H9 (cell line): ENCODE data around the gene SNAP25. TPM values are rescaled to one million over a fixed set of nuclear protein-coding genes. Genes with fewer than 3 reads are reported as not detected.

Experiments
- DNase-seq: peaks from one replicate; pipeline ENCODE4 v3.0.0-alpha.2; 2017
- H2AFZ ChIP-seq: one replicate; pipeline ENCODE4 v1.6.1; 2013; ENCODE audit warnings: mild to moderate bottlenecking, low read length, control low read depth, moderate library complexity
- H2AK5ac ChIP-seq: 2 replicates; pipeline ENCODE4 v1.6.1; 2013; ENCODE audit warnings: low read length, control low read depth, mixed read lengths; ENCODE audit not compliant: insufficient read length
- H2BK120ac ChIP-seq: one replicate; pipeline ENCODE4 v1.6.1; 2013; ENCODE audit warnings: low read depth, mild to moderate bottlenecking, low read length, control low read depth, inconsistent platforms; ENCODE audit not compliant: poor library complexity, severe bottlenecking
- H2BK12ac ChIP-seq: 2 replicates; pipeline ENCODE4 v1.6.1; 2013; ENCODE audit warnings: low read length, control low read depth, mixed read lengths, low read depth; ENCODE audit not compliant: insufficient read length
- H2BK15ac ChIP-seq: 2 replicates; pipeline ENCODE4 v1.6.1; 2013; ENCODE audit warnings: low read depth, low read length, control low read depth
- H2BK20ac ChIP-seq: one replicate; pipeline ENCODE4 v1.6.1; 2013; ENCODE audit warnings: low read depth, mild to moderate bottlenecking, low read length, control low read depth, inconsistent platforms; ENCODE audit not compliant: poor library complexity, severe bottlenecking
- H2BK5ac ChIP-seq: 2 replicates; pipeline ENCODE4 v1.6.1; 2013; ENCODE audit warnings: low read length, control low read depth, mixed read lengths; ENCODE audit not compliant: insufficient read length
- H3K14ac ChIP-seq: 2 replicates; pipeline ENCODE4 v1.6.1; 2013; ENCODE audit warnings: low read length, control low read depth; ENCODE audit not compliant: insufficient read depth
- H3K18ac ChIP-seq: 2 replicates; pipeline ENCODE4 v1.6.1; 2013; ENCODE audit warnings: low read depth, mild to moderate bottlenecking, mixed read lengths, low read length, control low read depth; ENCODE audit not compliant: insufficient read length
- H3K23ac ChIP-seq: 2 replicates; pipeline ENCODE4 v1.6.1; 2013; ENCODE audit warnings: low read length, control low read depth, mixed read lengths, low read depth; ENCODE audit not compliant: insufficient read length
- H3K23me2 ChIP-seq: 2 replicates; pipeline ENCODE4 v1.6.1; 2013; ENCODE audit warnings: low read depth, mild to moderate bottlenecking, mixed read lengths, low read length, control low read depth; ENCODE audit not compliant: insufficient read length, poor library complexity, severe bottlenecking
- H3K27ac ChIP-seq: 2 replicates; pipeline ENCODE4 v1.5.1; 2013; ENCODE audit warnings: low read length, control low read depth, mixed read lengths, low read depth; ENCODE audit not compliant: insufficient read length
- H3K27me3 ChIP-seq: 2 replicates; pipeline ENCODE4 v1.6.1; 2013; ENCODE audit warnings: low read length, control low read depth, inconsistent platforms; ENCODE audit not compliant: insufficient read depth
- H3K4ac ChIP-seq: 2 replicates; pipeline ENCODE4 v1.6.1; 2013; ENCODE audit warnings: low read depth, mild to moderate bottlenecking, control low read depth, inconsistent platforms, low read length, moderate library complexity
- H3K4me1 ChIP-seq: 2 replicates; pipeline ENCODE4 v1.6.1; 2013; ENCODE audit warnings: low read length, control low read depth, inconsistent platforms; ENCODE audit not compliant: insufficient read depth
- H3K4me2 ChIP-seq: 2 replicates; pipeline ENCODE4 v1.6.1; 2013; ENCODE audit warnings: low read length, control low read depth, mixed read lengths; ENCODE audit not compliant: insufficient read length, insufficient read depth
- H3K56ac ChIP-seq: 2 replicates; pipeline ENCODE4 v1.6.1; 2013; ENCODE audit warnings: low read depth, mild to moderate bottlenecking, mixed read lengths, low read length, control low read depth; ENCODE audit not compliant: insufficient read length
- H3K79me1 ChIP-seq: 2 replicates; pipeline ENCODE4 v1.6.1; 2013; ENCODE audit warnings: low read depth, mild to moderate bottlenecking, moderate library complexity, low read length, control low read depth, inconsistent platforms; ENCODE audit not compliant: insufficient read depth, poor library complexity, severe bottlenecking
- H3K79me2 ChIP-seq: 2 replicates; pipeline ENCODE4 v1.6.1; 2013; ENCODE audit warnings: low read length, control low read depth, inconsistent platforms; ENCODE audit not compliant: insufficient read depth
- H3K9ac ChIP-seq: 2 replicates; pipeline ENCODE4 v1.6.1; 2013; ENCODE audit warnings: low read length, control low read depth, mixed read lengths; ENCODE audit not compliant: insufficient read length; ENCODE audit errors: extremely low read depth
- H3K9me3 ChIP-seq: one replicate; pipeline ENCODE4 v1.6.1; 2013; ENCODE audit warnings: low read depth, low read length, inconsistent platforms; ENCODE audit not compliant: control insufficient read depth
- H3T11ph ChIP-seq: one replicate; pipeline ENCODE4 v1.6.1; 2013; ENCODE audit warnings: mild to moderate bottlenecking, low read length, control low read depth, inconsistent platforms
- H4K20me1 ChIP-seq: one replicate; pipeline ENCODE4 v1.6.1; 2013; ENCODE audit not compliant: control insufficient read depth, insufficient read length, insufficient read depth
- H4K5ac ChIP-seq: 2 replicates; pipeline ENCODE4 v1.6.1; 2013; ENCODE audit warnings: low read depth, mild to moderate bottlenecking, mixed read lengths, low read length, control low read depth; ENCODE audit not compliant: insufficient read length
- H4K8ac ChIP-seq: replicated peaks from 2 replicates; pipeline ENCODE4 v1.6.1; 2013; ENCODE audit warnings: low read length, control low read depth, mixed read lengths, low read depth; ENCODE audit not compliant: insufficient read length
- H4K91ac ChIP-seq: 2 replicates; pipeline ENCODE4 v1.6.1; 2013; ENCODE audit warnings: low read depth, mild to moderate bottlenecking, moderate library complexity, mixed read lengths, low read length, control low read depth; ENCODE audit not compliant: insufficient read length
- H3K27ac Mint-ChIP-seq, 3 experiments: 2 replicates in 2 of 3; 3 replicates in 1 of 3; pipeline ENCODE4 v1.8.0; 2020 to 2021; ENCODE audit warnings: mixed read lengths in 3 of 3, mild to moderate bottlenecking in 1 of 3, moderate library complexity in 1 of 3
- H3K27me3 Mint-ChIP-seq: 2 replicates; pipeline ENCODE4 v1.8.0; 2021; ENCODE audit warnings: low read depth, mild to moderate bottlenecking, moderate library complexity, mixed read lengths
- H3K36me3 Mint-ChIP-seq, 3 experiments: 2 replicates in 2 of 3; 3 replicates in 1 of 3; pipeline ENCODE4 v1.8.0; 2020 to 2021; ENCODE audit warnings: low read depth in 3 of 3, mixed read lengths in 3 of 3; ENCODE audit not compliant: insufficient read depth in 1 of 3
- H3K4me1 Mint-ChIP-seq, 2 experiments: 2 replicates each; pipeline ENCODE4 v1.8.0; 2020; ENCODE audit warnings: mixed read lengths in 2 of 2
- H3K4me3 Mint-ChIP-seq, 2 experiments: 2 replicates in 1 of 2; 3 replicates in 1 of 2; pipeline ENCODE4 v1.8.0; 2020 to 2021; ENCODE audit warnings: mild to moderate bottlenecking in 2 of 2, mixed read lengths in 2 of 2, moderate library complexity in 1 of 2
- H3K9me3 Mint-ChIP-seq, 2 experiments: 2 replicates in 1 of 2; 3 replicates in 1 of 2; pipeline ENCODE4 v1.8.0; 2020; ENCODE audit warnings: mild to moderate bottlenecking in 2 of 2, mixed read lengths in 2 of 2, moderate library complexity in 1 of 2
- CTCF ChIP-seq: fragments of 200-600 bp; sonication (generic); conservative IDR thresholded peaks from 3 replicates; pipeline ENCODE4 v1.8.0; 2021; ENCODE audit warnings: antibody characterized with exemption, mild to moderate bottlenecking
- WGBS: extraction: QIAGEN DNeasy Blood & Tissue Kit; methylation state at CpG from one replicate; pipeline ENCODE4 v1.1.7; 2013; ENCODE audit warnings: missing lambda C conversion rate, low lambda C conversion rate, mixed read lengths; ENCODE audit not compliant: insufficient read length; ENCODE audit errors: extremely low coverage; 5-methylcytosine and 5-hydroxymethylcytosine counted together
- total RNA-seq: library from RNA; stranded (reverse); gene quantifications from 2 replicates; pipeline ENCODE4 v1.2.1, GENCODE V29; 2021

The SNAP25 gene
- total RNA-seq, 1 experiment from 2014 or later: 0.13 TPM

- Histone ChIP-seq H2BK120ac (no peak overlapping the region), H3K4me2 (no peak overlapping the region), H4K8ac (no peak overlapping the region), H2AFZ (no peak overlapping the region), H2BK20ac (no peak overlapping the region), H4K91ac (no peak overlapping the region), H3K27ac (no peak overlapping the region), H2BK12ac (no peak overlapping the region), H4K5ac (no peak overlapping the region), H2BK15ac (no peak overlapping the region), H2BK5ac (no peak overlapping the region), H3K79me2 (no peaks in the 10 kb centered on the region), H3K27me3 (no peaks in the 10 kb centered on the region), H3K4ac (no peak overlapping the region), H3K9me3 (no peaks in the 10 kb centered on the region), H3K18ac (no peak overlapping the region), H3K23me2 (no peaks in the 10 kb centered on the region), H3K23ac (no peak overlapping the region), H4K20me1 (no peaks in the 10 kb centered on the region), H3K4me1 (no peaks in the 10 kb centered on the region; the same call in 1 of the 2 replicates), H2AK5ac (no peak overlapping the region), H3K9ac (no peak overlapping the region), H3T11ph (no peak overlapping the region), H3K14ac (no peak overlapping the region), H3K79me1 (no peaks in the 10 kb centered on the region), H3K56ac (no peak overlapping the region)
- no peak for DNase-seq
- Mint-ChIP-seq H3K27ac (no peak overlapping the region; a peak in 1 of 7 replicates), H3K4me3 (no peak overlapping the region), H3K36me3 (peaks cover 0 to 5% (median 0%) of the 10 kb centered on the region in 3 experiments; a peak in 3 of 7 replicates), H3K27me3 (peaks cover 2% of the 10 kb centered on the region; the same call in 1 of the 2 replicates), H3K9me3 (peaks cover 0 to 3% of the 10 kb centered on the region in 2 experiments; a peak in 1 of 5 replicates), H3K4me1 (peaks cover 12 to 18% of the 10 kb centered on the region in 2 experiments)
- no CpG with 5 or more reads among the region's 3 CpGs for WGBS
- TF ChIP-seq CTCF: no peak
Observed at GRCh38 chr20:10306440-10307358, 88.1 kb downstream of the SNAP25 start.
